ENCODE data around the gene CYP1A1.
"Not testable (repeated sequence)": the region's sequence is repeated elsewhere in the genome, so short reads cannot be mapped to it uniquely, and the experiment has no call there.

Gene CYP1A1

DNA sequence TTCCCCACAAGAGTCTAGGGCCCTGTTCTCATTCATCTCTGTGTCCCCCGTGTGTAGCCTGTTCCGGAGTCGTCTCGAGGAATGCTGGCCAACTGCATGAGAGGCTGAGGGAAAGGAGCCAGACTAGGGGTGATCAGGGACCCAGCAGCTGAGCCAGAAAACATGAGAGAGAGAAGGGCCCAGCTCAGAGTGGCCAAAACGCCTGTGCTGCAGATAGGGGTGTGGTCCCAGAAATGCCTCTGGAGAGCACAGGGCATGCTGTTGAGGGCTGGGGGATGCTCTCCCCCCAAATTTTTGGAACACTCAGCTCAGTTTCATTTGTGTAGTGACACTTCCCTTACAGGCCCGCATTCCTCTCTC, 37.4 kb upstream of the CYP1A1 start:
- DNase-seq (ENCODE audit: low read depth, low spot score) = no peak
- Histone ChIP-seq H3K36me3 (ENCODE audit: control insufficient read depth, insufficient read depth, low read length) (no peaks in the 10 kb centered on the region), H3K4me1 (ENCODE audit: control insufficient read depth, insufficient read depth, low read length) (no peaks in the 10 kb centered on the region), H3K4me3 (ENCODE audit: low read length) (no peak overlapping the region), H3K27ac (ENCODE audit: low read length) (no peak overlapping the region), H3K9me3 (ENCODE audit: control insufficient read depth, insufficient read depth, low read length) (no peaks in the 10 kb centered on the region), H3K27me3 (ENCODE audit: control insufficient read depth, insufficient read depth, low read length) (no peaks in the 10 kb centered on the region)
- no CpG with 5 or more reads among the region's 6 CpGs for WGBS (ENCODE audit: insufficient coverage, insufficient read length)

DNA sequence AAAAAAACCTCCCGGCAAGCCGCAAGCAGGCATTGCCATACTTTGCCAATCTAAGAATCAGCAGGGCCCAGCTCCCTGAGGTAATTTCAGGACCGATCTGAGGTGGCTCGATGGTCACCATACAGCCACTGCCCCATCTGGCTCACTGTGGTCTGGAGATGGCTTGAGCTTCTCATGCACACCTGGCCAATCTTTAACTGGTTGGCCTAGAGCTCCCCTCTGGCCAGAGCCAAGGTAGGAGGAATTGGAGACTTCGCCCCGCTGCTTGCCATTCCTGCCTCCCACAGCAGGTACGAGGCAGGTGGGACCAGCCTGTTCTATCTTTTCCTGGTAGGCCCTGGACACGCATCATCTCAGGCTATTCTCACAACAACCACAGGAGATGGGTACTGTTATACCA, 33.4 kb upstream of the CYP1A1 start:
- DNase-seq (ENCODE audit: low read depth, low spot score) = no peak
- H3K27ac ChIP-seq (ENCODE audit: low read length) = no peak overlapping the region
- H3K36me3 ChIP-seq (ENCODE audit: control insufficient read depth, insufficient read depth, low read length) = no peaks in the 10 kb centered on the region
- H3K4me1 ChIP-seq (ENCODE audit: control insufficient read depth, insufficient read depth, low read length) = no peaks in the 10 kb centered on the region
- H3K4me3 ChIP-seq (ENCODE audit: low read length) = no peak overlapping the region
- WGBS (ENCODE audit: insufficient coverage, insufficient read length) = no CpG with 5 or more reads among the region's 8 CpGs
- no peaks in the 10 kb centered on the region for H3K27me3 ChIP-seq (ENCODE audit: control insufficient read depth, insufficient read depth, low read length)
- no peaks in the 10 kb centered on the region for H3K9me3 ChIP-seq (ENCODE audit: control insufficient read depth, insufficient read depth, low read length)

DNA sequence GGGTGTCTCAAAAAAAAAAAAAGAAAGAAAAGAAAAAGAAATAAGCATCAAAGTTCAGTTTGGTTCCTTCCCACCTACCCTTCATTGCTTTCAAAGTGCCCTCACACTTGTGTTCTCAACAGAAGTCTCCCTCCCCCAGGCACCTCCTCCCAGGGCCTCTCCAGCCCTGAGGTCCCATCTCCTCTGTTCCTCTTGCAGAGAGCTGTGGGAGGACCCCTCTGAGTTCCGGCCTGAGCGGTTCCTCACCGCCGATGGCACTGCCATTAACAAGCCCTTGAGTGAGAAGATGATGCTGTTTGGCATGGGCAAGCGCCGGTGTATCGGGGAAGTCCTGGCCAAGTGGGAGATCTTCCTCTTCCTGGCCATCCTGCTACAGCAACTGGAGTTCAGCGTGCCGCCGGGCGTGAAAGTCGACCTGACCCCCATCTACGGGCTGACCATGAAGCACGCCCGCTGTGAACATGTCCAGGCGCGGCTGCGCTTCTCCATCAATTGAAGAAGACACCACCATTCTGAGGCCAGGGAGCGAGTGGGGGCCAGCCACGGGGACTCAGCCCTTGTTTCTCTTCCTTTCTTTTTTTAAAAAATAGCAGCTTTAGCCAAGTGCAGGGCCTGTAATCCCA, 29.4 kb upstream of the CYP1A1 start:
- no peak for DNase-seq (ENCODE audit: low read depth, low spot score)
- WGBS (ENCODE audit: insufficient coverage, insufficient read length) = no CpG with 5 or more reads among the region's 20 CpGs
- no peaks in the 10 kb centered on the region for H3K27me3 ChIP-seq (ENCODE audit: control insufficient read depth, insufficient read depth, low read length)
- no peak overlapping the region for H3K4me3 ChIP-seq (ENCODE audit: low read length)
- H3K36me3 ChIP-seq (ENCODE audit: control insufficient read depth, insufficient read depth, low read length) = no peaks in the 10 kb centered on the region
- no peaks in the 10 kb centered on the region for H3K9me3 ChIP-seq (ENCODE audit: control insufficient read depth, insufficient read depth, low read length)
- no peaks in the 10 kb centered on the region for H3K4me1 ChIP-seq (ENCODE audit: control insufficient read depth, insufficient read depth, low read length)
- H3K27ac ChIP-seq (ENCODE audit: low read length) = no peak overlapping the region

DNA sequence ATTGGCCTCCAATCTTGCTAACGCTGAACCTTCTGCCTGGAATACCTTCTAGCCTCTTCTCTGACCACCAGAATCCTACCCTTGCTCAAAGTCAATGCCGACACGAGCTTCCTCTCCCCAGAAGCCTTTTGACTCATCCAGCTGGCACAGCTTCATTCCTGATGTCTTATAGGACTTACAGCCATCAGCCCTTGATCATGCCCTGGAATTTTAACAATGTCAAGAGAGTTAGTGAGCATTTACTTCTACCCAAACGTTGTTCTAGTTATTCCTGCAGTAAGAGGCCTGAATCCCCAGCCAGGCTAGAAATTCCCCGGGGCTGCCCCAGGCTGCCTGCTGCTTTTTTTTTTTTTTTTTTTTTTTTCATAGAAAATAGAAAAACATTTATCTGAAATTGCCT, 27.2 kb upstream of the CYP1A1 start:
- Histone ChIP-seq H3K36me3 (ENCODE audit: control insufficient read depth, insufficient read depth, low read length) (no peaks in the 10 kb centered on the region), H3K4me3 (ENCODE audit: low read length) (no peak overlapping the region), H3K9me3 (ENCODE audit: control insufficient read depth, insufficient read depth, low read length) (no peaks in the 10 kb centered on the region), H3K27me3 (ENCODE audit: control insufficient read depth, insufficient read depth, low read length) (no peaks in the 10 kb centered on the region), H3K27ac (ENCODE audit: low read length) (no peak overlapping the region), H3K4me1 (ENCODE audit: control insufficient read depth, insufficient read depth, low read length) (no peaks in the 10 kb centered on the region)
- DNase-seq (ENCODE audit: low read depth, low spot score) = no peak
- no CpG with 5 or more reads among the region's 5 CpGs for WGBS (ENCODE audit: insufficient coverage, insufficient read length)

DNA sequence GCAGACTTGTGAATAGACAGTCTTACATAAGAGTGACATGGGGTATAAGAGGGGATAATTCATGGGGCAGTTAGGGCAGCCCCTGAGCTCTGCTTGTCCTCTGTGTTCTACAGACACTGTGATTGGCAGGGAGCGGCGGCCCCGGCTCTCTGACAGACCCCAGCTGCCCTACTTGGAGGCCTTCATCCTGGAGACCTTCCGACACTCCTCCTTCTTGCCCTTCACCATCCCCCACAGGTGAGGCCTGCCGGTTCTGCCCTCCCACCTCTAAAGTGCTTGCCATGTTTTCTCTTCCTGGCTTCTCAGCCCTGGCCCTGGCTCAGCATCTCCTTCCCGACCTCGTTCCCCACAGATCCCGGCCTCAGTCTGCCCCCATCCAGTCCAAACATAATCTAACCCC, 26.7 kb upstream of the CYP1A1 start:
- no peak for DNase-seq (ENCODE audit: low read depth, low spot score)
- no CpG with 5 or more reads among the region's 8 CpGs for WGBS (ENCODE audit: insufficient coverage, insufficient read length)
- no peaks in the 10 kb centered on the region for H3K9me3 ChIP-seq (ENCODE audit: control insufficient read depth, insufficient read depth, low read length)

DNA sequence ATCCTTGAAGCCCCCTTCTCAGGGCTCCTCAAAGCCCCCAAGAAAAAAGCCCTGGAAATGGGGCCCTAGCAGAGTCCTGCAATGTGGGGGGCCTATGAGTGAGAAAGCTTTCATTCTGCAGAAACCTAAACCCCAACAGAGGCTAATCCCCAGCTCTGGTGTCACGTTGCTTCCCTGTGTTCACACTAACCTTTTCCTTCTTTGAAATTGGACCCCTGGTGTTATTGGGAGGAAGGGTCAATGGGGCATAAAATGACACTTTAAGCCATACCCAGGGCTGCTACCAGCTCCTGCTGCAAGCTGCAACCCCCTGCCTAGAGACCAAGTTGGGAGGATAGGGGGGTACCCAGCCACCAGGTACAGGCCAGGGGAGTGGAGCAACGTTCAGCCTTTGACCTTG, 25.4 kb upstream of the CYP1A1 start:
- no peak for DNase-seq (ENCODE audit: low read depth, low spot score)
- Histone ChIP-seq H3K36me3 (ENCODE audit: control insufficient read depth, insufficient read depth, low read length) (no peaks in the 10 kb centered on the region), H3K27ac (ENCODE audit: low read length) (no peak overlapping the region), H3K27me3 (ENCODE audit: control insufficient read depth, insufficient read depth, low read length) (no peaks in the 10 kb centered on the region), H3K9me3 (ENCODE audit: control insufficient read depth, insufficient read depth, low read length) (no peaks in the 10 kb centered on the region), H3K4me1 (ENCODE audit: control insufficient read depth, insufficient read depth, low read length) (no peaks in the 10 kb centered on the region), H3K4me3 (ENCODE audit: low read length) (no peak overlapping the region)
- WGBS (ENCODE audit: insufficient coverage, insufficient read length) = no CpG with 5 or more reads among the region's 2 CpGs

More for the DNA sequence above, 26.7 kb upstream of the CYP1A1 start:
- H3K4me1 ChIP-seq (ENCODE audit: control insufficient read depth, insufficient read depth, low read length) = no peaks in the 10 kb centered on the region
- H3K27me3 ChIP-seq (ENCODE audit: control insufficient read depth, insufficient read depth, low read length) = no peaks in the 10 kb centered on the region
- H3K4me3 ChIP-seq (ENCODE audit: low read length) = no peak overlapping the region
- H3K27ac ChIP-seq (ENCODE audit: low read length) = no peak overlapping the region
- no peaks in the 10 kb centered on the region for H3K36me3 ChIP-seq (ENCODE audit: control insufficient read depth, insufficient read depth, low read length)

DNA sequence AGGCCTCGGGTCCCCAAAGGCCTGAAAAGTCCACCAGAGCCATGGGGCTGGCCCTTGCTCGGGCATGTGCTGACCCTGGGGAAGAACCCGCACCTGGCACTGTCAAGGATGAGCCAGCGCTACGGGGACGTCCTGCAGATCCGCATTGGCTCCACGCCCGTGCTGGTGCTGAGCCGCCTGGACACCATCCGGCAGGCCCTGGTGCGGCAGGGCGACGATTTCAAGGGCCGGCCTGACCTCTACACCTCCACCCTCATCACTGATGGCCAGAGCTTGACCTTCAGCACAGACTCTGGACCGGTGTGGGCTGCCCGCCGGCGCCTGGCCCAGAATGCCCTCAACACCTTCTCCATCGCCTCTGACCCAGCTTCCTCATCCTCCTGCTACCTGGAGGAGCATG, 24.5 kb upstream of the CYP1A1 start:
- Histone ChIP-seq H3K27me3 (ENCODE audit: control insufficient read depth, insufficient read depth, low read length) (no peaks in the 10 kb centered on the region), H3K9me3 (ENCODE audit: control insufficient read depth, insufficient read depth, low read length) (no peaks in the 10 kb centered on the region), H3K27ac (ENCODE audit: low read length) (no peak overlapping the region), H3K4me1 (ENCODE audit: control insufficient read depth, insufficient read depth, low read length) (no peaks in the 10 kb centered on the region), H3K36me3 (ENCODE audit: control insufficient read depth, insufficient read depth, low read length) (no peaks in the 10 kb centered on the region), H3K4me3 (ENCODE audit: low read length) (no peak overlapping the region)
- no peak for DNase-seq (ENCODE audit: low read depth, low spot score)
- no CpG with 5 or more reads among the region's 20 CpGs for WGBS (ENCODE audit: insufficient coverage, insufficient read length)

DNA sequence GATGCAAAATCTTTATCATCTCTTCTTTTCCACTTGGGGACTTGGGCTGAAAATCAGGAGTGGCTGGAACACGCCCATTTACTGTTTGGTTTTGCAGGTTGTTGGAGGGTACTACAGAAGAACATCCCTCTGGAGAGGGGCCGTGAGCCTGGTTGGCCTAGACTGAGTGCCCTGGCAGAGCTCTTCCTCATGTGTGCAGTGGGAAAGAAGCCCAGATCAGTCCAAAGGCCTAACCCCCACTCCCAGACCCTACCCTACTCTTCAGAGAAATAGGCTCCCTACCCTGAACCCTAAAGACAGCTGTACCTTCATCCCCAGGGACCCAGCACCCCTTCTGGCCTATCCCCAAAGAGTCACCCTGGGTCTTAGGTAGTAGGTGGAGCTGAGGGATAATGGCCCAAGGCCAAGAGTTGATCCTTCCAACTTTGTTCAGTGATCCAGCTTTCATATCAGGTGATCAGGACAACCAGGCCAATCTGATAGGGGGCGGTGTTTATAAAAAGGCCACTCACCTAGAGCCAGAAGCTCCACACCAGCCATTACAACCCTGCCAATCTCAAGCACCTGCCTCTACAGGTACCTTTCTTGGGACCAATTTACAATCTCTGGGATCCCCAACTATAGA, 23.1 kb upstream of the CYP1A1 start, which contains the start of gene CYP1A2:
Gene CYP1A2 (plus strand): TSS at position 524 of the 625 bp plus-strand sequence. CDS start 894 bp downstream, outside the sequence.
- Histone ChIP-seq H3K4me1 (ENCODE audit: control insufficient read depth, insufficient read depth, low read length) (no peaks in the 10 kb centered on the region), H3K9me3 (ENCODE audit: control insufficient read depth, insufficient read depth, low read length) (no peaks in the 10 kb centered on the region), H3K27ac (ENCODE audit: low read length) (no peak within 1 kb of the TSS), H3K27me3 (ENCODE audit: control insufficient read depth, insufficient read depth, low read length) (no peaks in the 10 kb centered on the region), H3K4me3 (ENCODE audit: low read length) (no peak within 1 kb of the TSS), H3K36me3 (ENCODE audit: control insufficient read depth, insufficient read depth, low read length) (no peaks in the 10 kb centered on the region)
- no peak for DNase-seq (ENCODE audit: low read depth, low spot score)
- no CpG with 5 or more reads among the region's 3 CpGs for WGBS (ENCODE audit: insufficient coverage, insufficient read length)

DNA sequence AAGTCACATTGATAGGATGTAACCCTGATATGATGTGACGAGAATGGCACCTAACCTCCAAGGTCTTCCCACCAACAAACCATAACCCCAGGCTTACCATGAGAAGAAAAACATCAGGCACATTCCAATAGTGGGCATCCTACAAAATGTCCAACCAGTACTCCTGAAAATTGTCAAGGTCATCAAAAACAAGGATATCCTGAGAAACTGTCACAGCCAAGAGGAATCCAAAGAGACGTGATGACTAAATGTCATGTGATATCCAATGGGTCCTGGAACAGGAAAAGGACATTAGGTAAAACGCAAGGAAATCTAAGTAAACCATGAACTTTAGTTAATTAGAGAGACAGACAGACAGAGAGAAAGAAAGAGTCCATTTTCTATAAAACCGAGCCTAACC, 21.1 kb upstream of the CYP1A1 start:
- WGBS (ENCODE audit: insufficient coverage, insufficient read length) = no CpG with 5 or more reads among the region's 4 CpGs
- no peaks in the 10 kb centered on the region for H3K27me3 ChIP-seq (ENCODE audit: control insufficient read depth, insufficient read depth, low read length)
- DNase-seq (ENCODE audit: low read depth, low spot score) = no peak
- no peaks in the 10 kb centered on the region for H3K4me1 ChIP-seq (ENCODE audit: control insufficient read depth, insufficient read depth, low read length)
- H3K4me3 ChIP-seq (ENCODE audit: low read length) = no peak overlapping the region
- no peaks in the 10 kb centered on the region for H3K36me3 ChIP-seq (ENCODE audit: control insufficient read depth, insufficient read depth, low read length)
- H3K27ac ChIP-seq (ENCODE audit: low read length) = no peak overlapping the region
- H3K9me3 ChIP-seq (ENCODE audit: control insufficient read depth, insufficient read depth, low read length) = no peaks in the 10 kb centered on the region

DNA sequence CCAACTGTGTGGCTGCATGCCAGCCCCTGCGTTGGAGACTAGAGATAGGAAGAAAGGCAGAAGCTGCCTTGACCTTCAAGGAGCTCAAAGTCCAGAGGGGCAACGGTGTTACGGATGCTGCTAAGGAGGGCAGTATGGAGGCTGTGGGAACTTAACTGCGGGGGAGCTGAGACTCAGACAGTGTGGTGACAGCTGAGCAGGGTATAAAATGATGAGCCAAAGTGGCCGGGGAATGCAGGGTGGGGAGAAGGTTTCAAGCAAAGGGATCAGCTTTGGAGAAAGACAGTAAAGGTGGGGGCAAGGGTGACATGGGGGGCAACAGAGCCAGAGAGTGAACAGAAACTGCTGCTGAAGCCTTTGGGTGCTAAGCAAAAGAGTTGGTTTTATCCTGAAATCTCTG, 17.1 kb upstream of the CYP1A1 start:
- no peak overlapping the region for H3K27ac ChIP-seq (ENCODE audit: low read length)
- no peaks in the 10 kb centered on the region for H3K36me3 ChIP-seq (ENCODE audit: control insufficient read depth, insufficient read depth, low read length)
- no peaks in the 10 kb centered on the region for H3K9me3 ChIP-seq (ENCODE audit: control insufficient read depth, insufficient read depth, low read length)
- WGBS (ENCODE audit: insufficient coverage, insufficient read length) = no CpG with 5 or more reads among the region's 5 CpGs
- no peak for DNase-seq (ENCODE audit: low read depth, low spot score)
- H3K27me3 ChIP-seq (ENCODE audit: control insufficient read depth, insufficient read depth, low read length) = no peaks in the 10 kb centered on the region
- no peaks in the 10 kb centered on the region for H3K4me1 ChIP-seq (ENCODE audit: control insufficient read depth, insufficient read depth, low read length)
- H3K4me3 ChIP-seq (ENCODE audit: low read length) = no peak overlapping the region

DNA sequence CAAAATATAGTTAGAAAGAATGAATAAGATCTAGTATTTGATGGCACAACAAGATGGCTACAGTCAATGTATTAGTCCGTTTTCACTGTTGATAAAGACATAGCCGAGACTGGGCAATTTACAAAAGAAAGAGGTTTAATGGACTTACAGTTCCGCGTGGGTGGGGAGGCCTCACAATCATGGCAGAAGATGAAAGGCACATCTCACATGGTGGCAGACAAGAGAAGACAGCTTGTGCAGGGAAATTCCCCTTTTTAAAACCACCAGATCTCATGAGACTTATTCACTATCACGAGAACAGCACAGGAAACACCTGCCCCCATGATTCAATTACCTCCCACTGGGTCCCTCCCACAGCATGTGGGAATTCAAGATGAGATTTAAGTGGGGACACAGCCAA, 12.9 kb upstream of the CYP1A1 start:
- H3K4me1 ChIP-seq (ENCODE audit: control insufficient read depth, insufficient read depth, low read length); H3K9me3 ChIP-seq (ENCODE audit: control insufficient read depth, insufficient read depth, low read length); H3K4me3 ChIP-seq (ENCODE audit: low read length); H3K27ac ChIP-seq (ENCODE audit: low read length); DNase-seq (ENCODE audit: low read depth, low spot score); H3K36me3 ChIP-seq (ENCODE audit: control insufficient read depth, insufficient read depth, low read length); H3K27me3 ChIP-seq (ENCODE audit: control insufficient read depth, insufficient read depth, low read length): not testable (repeated sequence)
- no CpG with 5 or more reads among the region's 5 CpGs for WGBS (ENCODE audit: insufficient coverage, insufficient read length)
